ENCODE results near the gene ZNF385B. TPM values are rescaled to one million over a fixed set of nuclear protein-coding genes. Genes with fewer than 3 reads are reported as not detected.

The ZNF385B gene
- total and polyA plus RNA-seq, 7 donors, result 0.35 to 5.6 (median 3.0) TPM; not detected in 1

DNA sequence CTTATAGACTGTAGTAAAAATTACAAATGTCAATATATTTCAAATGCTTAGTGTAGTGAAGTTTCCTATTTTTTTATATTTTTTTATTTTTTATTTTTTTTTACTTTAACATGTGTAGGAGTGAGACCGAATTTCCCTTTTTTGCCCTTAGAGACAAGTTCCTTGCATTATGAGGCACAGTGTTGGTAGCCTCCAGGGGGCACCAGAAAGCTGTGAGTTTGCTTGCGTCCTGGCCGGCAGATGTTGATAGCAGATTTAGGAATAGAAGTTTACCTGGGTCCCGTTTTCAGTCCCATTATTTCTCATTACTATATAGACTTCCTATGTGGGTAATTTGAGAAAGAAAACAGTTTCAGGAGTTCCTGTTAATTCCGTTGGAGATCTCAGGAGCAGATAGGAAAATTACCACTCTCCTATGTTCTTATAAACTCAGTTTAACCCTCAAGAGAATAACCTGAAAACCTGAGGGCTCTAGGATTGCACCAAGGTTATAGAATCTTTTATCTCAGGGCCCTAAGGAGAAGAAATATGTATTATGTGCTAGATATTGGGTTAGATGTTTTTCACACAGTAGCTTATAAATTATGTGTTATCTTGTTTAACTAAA lies 439.3 kb downstream of the ZNF385B start:
- TF ChIP-seq POLR2AphosphoS5 (IDR thresholded peaks at IDR 0.05) (no peak), POLR2A (IDR thresholded peaks at IDR 0.05) (no peak), EP300 (IDR thresholded peaks at IDR 0.05) (no peak)
- TF ChIP-seq, protein P1, sequence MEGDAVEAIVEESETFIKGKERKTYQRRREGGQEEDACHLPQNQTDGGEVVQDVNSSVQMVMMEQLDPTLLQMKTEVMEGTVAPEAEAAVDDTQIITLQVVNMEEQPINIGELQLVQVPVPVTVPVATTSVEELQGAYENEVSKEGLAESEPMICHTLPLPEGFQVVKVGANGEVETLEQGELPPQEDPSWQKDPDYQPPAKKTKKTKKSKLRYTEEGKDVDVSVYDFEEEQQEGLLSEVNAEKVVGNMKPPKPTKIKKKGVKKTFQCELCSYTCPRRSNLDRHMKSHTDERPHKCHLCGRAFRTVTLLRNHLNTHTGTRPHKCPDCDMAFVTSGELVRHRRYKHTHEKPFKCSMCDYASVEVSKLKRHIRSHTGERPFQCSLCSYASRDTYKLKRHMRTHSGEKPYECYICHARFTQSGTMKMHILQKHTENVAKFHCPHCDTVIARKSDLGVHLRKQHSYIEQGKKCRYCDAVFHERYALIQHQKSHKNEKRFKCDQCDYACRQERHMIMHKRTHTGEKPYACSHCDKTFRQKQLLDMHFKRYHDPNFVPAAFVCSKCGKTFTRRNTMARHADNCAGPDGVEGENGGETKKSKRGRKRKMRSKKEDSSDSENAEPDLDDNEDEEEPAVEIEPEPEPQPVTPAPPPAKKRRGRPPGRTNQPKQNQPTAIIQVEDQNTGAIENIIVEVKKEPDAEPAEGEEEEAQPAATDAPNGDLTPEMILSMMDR (IDR thresholded peaks at IDR 0.05), result peak; percentile 21 to 72 (median 62)
- 3 to 9% methylated on average over 5 of the region's 5 CpGs for WGBS, 2 donors
- peak; percentile 82 for DNase-seq
- intact Hi-C loops (cut with DNase I), result loop anchor here (2.0 to 10.0 kb wide), 2 partner anchors 329 to 513 kb away; no protein-coding TSS in a partner anchor
- no peak overlapping the region for H3K27ac ChIP-seq
- no peaks in the 10 kb centered on the region for H3K27me3 ChIP-seq
- no peaks in the 10 kb centered on the region for H3K4me1 ChIP-seq
- H3K36me3 ChIP-seq, result no peaks in the 10 kb centered on the region
- no peaks in the 10 kb centered on the region for H3K9me3 ChIP-seq
- no peak overlapping the region for H3K4me3 ChIP-seq

DNA sequence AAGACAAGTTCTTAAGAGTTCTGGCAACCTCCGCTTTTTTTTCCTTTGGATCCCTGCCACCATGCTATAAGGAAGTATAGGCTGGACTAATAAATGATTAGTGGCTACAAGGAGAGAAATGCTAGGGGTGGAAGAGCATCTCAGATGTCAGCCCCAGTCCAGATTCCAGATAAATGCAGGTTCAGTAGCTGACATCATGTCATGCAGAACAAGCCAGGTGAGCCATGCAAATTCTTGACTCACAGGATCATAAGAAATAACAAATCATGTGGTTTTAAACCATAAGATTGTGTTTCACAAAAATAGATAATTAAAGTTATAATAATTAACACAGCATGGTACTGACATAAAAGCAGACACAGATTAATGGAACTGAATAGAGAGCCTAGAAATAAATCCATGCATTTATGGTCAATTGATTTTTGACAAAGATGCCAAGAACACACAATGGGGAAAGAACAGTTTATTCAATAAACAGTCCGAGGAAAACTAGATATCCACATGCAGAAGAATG lies 443.9 kb downstream of the ZNF385B start:
- intact Hi-C loops (cut with DNase I), result loop anchor here (10.0 kb wide), 1 partner anchor 193 kb away; no protein-coding TSS in a partner anchor
- no peaks in the 10 kb centered on the region for H3K4me1 ChIP-seq
- WGBS, 2 donors, result 32 to 65% methylated on average over 2 of the region's 2 CpGs
- no peaks in the 10 kb centered on the region for H3K36me3 ChIP-seq
- no peaks in the 10 kb centered on the region for H3K27me3 ChIP-seq
- H3K4me3 ChIP-seq, result no peak overlapping the region
- H3K9me3 ChIP-seq, result no peaks in the 10 kb centered on the region
- DNase-seq, result no peak
- no peak for TF ChIP-seq EP300 (IDR thresholded peaks at IDR 0.05)
- TF ChIP-seq, protein P1 (IDR thresholded peaks at IDR 0.05), result no peak
- H3K27ac ChIP-seq, result no peak overlapping the region

DNA sequence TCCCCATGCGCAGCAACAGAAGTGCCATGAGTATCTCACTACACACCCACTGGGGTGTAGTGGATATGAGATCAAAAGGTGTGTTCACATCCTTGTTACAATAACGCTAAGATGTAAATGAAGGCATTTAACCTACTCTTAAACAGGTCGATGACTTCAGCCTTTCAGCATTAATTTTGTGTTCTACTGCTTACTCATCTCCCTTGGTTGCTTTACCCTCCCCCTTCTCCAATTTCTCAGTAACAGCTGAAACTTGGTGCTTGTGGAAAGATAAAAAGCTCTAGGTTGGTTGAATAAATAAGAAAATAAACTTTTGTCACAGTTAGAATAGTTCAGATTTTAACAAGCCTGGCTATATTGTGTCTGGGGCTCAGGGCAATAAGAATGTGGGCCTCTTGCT lies 449.3 kb downstream of the ZNF385B start:
- no peak overlapping the region for H3K27ac ChIP-seq
- H3K4me3 ChIP-seq, result no peak overlapping the region
- H3K27me3 ChIP-seq, result no peaks in the 10 kb centered on the region
- no peaks in the 10 kb centered on the region for H3K9me3 ChIP-seq
- intact Hi-C loops (cut with DNase I), result loop anchor here (10.0 kb wide), 1 partner anchor 187 kb away; no protein-coding TSS in a partner anchor
- TF ChIP-seq, protein P1 (IDR thresholded peaks at IDR 0.05), result no peak
- TF ChIP-seq POLR2AphosphoS5 (IDR thresholded peaks at IDR 0.05) (no peak), EP300 (IDR thresholded peaks at IDR 0.05) (no peak), POLR2A (IDR thresholded peaks at IDR 0.05) (no peak)
- DNase-seq, result no peak
- WGBS, 2 donors, result 74 to 84% methylated on average over 3 of the region's 3 CpGs
- H3K36me3 ChIP-seq, result no peaks in the 10 kb centered on the region
- no peaks in the 10 kb centered on the region for H3K4me1 ChIP-seq

DNA sequence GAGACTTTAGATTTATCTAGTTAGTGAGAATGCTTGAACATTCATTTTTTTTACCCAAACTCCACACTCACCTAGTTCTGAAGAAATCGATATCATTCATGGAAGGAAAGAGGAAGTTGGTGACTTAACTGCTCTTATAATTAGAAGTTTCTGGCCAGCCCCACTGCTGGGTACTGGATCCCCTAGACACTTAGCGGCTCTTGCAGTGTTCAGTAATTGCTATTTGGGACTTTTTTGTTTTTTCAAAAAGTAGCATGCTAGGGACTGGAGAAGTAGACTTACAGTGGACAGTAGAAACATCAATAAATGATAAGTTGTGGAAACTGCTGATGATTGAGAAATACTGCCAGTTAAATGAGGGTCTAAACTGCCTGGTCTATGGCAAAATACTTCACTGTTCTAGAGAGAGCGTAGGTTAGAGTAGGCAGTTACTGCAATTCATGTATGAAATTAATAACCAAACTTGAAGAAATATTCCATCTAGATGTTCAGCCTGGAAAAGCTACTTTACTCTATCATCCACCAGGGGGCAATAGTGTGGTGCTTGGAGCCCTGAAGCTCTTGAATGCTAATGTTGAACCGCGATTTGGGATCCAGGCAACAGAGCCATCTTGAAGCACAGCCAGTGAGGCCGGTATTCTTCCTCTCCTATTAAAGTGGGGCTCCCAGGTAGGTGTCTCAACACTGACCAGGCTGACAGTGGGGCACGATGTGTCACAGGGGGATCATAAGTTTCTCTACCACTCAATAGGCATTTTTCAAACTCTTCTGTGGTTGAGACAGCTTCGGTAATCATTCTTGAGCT lies 450.7 kb downstream of the ZNF385B start:
- DNase-seq, result peak; percentile 67
- Histone ChIP-seq H3K36me3 (no peaks in the 10 kb centered on the region), H3K27ac (no peak overlapping the region), H3K4me3 (no peak overlapping the region), H3K27me3 (no peaks in the 10 kb centered on the region), H3K4me1 (no peaks in the 10 kb centered on the region), H3K9me3 (no peaks in the 10 kb centered on the region)
- WGBS, 2 donors, result 31 to 36% methylated on average over 8 of the region's 8 CpGs
- TF ChIP-seq POLR2A (IDR thresholded peaks at IDR 0.05), result no peak
- TF ChIP-seq, protein P1 (IDR thresholded peaks at IDR 0.05), result peak in 3 of 4 experiments; percentile 34 to 61 (median 35)
- intact Hi-C loops (cut with DNase I), result loop anchor here (10.0 kb wide), 1 partner anchor 186 kb away; no protein-coding TSS in a partner anchor
